GM21619 (cell line): ENCODE data around the gene CCDC106.
A peak's percentile ranks its signal among the peaks of the same experiment; 100 is the strongest.

Experiments
- ATAC-seq: cut with Tn5 transposase; IDR thresholded peaks from one replicate; pipeline ENCODE4 v1.9.1; 2021; ENCODE audit not compliant: unreplicated experiment

The CCDC106 gene

GRCh38 chr19:55649268-55650125, 1.5 kb downstream of the CCDC106 start:
- ATAC-seq: no peak

DNA sequence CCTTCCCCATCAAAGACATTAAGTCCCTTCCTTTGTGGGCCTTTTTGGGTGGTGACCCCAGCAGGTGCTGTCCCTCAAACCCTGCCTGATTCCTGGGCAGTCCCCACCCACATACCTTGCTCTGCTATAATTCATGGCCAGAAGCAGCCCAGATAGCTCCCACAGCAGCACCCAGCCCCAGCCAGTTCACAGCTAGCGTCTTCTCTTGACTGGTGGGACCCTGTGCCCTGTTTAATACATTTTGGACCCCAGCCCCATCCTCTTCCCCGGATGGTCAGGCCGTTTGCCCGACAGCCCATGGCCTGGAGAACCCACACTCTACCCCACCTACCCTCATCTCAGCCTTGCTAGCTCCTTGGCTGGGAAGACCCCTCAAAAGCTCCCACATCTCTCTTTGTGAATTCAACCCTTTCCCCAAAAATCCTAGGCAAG, 2.1 kb downstream of the CCDC106 start:
- no peak for ATAC-seq

GRCh38 chr19:55650602-55651230, 2.7 kb downstream of the CCDC106 start:
- no peak for ATAC-seq

DNA sequence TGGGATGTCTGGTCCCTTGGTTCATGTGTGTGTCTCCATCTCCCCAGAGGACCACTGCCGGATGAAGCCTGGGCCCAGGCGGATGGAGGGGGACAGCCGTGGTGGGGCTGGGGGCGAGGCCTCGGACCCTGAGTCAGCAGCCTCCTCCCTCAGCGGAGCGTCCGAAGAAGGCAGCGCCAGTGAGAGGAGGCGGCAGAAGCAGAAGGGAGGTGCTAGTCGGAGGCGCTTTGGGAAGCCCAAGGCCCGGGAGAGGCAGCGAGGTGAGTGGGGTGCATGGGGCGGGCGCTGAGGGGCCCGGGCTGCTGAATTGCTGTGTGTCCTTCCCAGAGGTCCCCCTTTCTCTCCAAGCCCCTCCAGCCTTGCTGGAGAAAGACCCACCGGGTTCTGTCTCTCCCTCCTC, 3.2 kb downstream of the CCDC106 start:
- ATAC-seq: no peak

GRCh38 chr19:55652311-55653128, 4.5 kb downstream of the CCDC106 start:
- no peak for ATAC-seq

DNA sequence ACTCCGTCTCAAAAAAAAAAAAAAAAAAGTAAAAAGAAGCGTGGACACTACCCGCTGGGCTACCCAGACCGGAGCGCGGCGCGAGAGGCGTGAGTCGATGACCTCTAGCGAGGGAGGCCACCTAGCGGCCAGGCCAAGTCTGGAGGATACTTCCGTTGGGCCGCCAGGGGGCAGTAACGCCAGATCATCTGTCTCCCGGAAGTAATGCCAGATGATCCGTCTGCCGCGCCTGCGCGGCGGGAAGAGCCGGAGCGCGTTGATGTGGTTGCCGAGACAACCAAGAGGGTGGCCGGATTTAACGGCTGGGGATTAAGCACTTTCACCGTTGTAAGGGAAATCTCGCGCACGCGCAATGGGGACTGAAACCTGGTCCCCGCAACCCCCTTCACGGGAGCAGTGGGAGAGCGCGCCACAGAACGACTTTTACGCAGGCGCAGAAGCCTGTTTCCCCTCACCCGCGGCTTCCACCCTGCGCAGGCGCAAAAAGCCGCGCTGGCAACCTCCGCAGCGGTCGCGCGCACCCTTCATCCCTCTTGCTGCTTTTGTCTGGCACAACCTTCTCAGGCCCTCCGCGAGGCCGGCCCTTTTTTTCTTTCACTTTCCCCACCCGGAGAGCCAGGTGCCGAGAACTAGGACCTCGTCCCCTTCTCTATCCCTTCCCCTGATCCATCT, 5.8 kb downstream of the CCDC106 start:
- peak; percentile 34 for ATAC-seq

GRCh38 chr19:55654323-55654867, 6.4 kb downstream of the CCDC106 start:
- peak; percentile 50 for ATAC-seq

- peak; percentile 32 for ATAC-seq
Measured at GRCh38 chr19:55654868-55655647, 7.0 kb downstream of the CCDC106 start, which contains the start of gene U2AF2. TSS of gene U2AF2 (plus strand) at chr19:55655035. CDS start at chr19:55655105, 70 bp downstream.

DNA sequence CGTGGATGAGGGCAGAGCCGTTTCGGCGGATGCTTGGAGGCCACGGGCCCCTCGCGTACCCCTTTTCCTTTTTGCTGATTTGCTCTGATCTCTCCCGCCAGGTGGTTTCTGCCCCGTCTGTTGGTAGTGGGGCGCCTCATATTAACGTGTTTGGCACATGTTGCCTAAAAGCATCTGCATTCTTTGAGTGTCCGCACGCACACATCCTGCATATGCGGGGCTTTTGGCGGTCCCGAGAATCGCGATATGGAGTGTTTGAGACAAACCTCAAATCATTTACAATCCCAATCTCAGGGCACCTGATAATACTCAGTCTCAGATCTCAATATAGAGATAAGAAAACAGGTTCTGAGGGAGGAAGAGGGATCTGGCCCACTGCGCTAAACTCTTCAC, 7.6 kb downstream of the CCDC106 start:
- ATAC-seq: no peak

GRCh38 chr19:55656552-55656951, 8.5 kb downstream of the CCDC106 start:
- ATAC-seq: no peak

- no peak for ATAC-seq
Measured at GRCh38 chr19:55656988-55657747, 9.2 kb downstream of the CCDC106 start.

- no peak for ATAC-seq
Measured at GRCh38 chr19:55658846-55659459, 10.9 kb downstream of the CCDC106 start.

- no peak for ATAC-seq
Measured at GRCh38 chr19:55659822-55660221, 11.8 kb downstream of the CCDC106 start.

DNA sequence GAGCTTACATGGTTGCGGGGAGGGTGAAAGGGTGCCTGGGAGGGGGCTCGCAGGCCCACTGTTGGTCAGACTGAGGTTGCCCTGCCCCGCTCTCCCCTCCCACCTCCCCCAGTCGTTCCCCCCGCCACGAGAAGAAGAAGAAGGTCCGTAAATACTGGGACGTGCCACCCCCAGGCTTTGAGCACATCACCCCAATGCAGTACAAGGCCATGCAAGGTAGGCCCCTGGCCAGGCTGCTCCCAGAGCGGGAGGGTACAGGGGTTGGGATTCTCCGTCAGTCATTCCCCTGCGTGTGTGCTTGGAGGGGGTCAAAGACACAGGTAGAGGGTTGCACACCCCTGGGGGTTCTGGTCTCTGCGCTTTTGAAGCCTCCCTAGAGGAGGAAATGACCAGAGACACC, 12.4 kb downstream of the CCDC106 start:
- ATAC-seq: no peak

DNA sequence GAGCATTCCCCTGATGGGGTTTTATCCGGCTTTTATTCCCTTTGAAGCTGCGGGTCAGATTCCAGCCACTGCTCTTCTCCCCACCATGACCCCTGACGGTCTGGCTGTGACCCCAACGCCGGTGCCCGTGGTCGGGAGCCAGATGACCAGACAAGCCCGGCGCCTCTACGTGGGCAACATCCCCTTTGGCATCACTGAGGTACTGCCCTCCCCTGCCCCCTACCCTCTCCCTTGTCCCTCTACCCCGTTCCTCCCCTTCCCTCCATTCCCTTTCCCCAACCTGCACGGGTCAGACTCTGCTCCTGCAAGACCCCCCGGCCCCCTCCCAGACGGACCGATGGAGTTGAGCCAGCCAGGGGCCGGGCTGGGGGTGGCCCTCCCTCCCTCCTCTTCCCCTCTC, 13.0 kb downstream of the CCDC106 start:
- no peak for ATAC-seq

- ATAC-seq: no peak
Measured at GRCh38 chr19:55661826-55662225, 13.8 kb downstream of the CCDC106 start.

DNA sequence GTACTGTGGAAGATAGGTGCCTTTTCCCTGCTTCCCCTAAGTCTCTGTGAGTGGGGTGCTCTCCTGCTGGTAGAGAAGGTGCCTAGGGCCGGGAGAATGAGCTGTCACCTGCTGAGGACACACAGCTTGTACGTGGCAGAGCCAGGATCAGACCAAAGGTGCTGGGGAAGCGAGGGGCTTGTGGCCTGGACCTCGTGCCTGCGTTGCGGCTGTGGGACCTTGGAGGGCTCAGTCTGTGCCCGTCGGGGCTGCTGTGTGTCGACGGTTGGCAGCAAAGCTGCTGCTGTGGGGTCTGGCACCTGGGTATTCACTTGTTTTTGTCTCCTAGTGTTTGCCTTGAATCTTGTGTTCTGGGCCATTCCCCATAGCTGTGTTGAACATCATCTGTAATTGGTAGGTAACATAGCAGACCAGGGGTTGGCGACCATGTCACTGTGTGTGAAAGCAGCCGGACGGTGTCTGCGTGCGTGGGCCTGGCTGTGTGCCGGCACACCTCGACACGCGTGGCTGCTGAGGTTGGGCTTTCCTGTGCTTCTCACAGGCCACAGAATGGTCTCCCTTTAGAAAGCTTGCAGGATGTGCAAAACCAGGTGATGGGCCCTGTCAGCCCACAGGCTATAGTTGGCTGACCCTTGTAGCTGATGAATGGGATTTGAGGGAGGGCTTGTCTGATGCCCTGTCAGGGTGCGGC, 16.0 kb downstream of the CCDC106 start:
- ATAC-seq: no peak

GRCh38 chr19:55666343-55667005, 18.5 kb downstream of the CCDC106 start:
- ATAC-seq: no peak
